GM18508 (cell line): ENCODE measurements around the gene IKZF4.

Experiments used
- ATAC-seq: cut with Tn5 transposase; IDR thresholded peaks from one replicate; pipeline ENCODE4 v1.9.1; 2021; ENCODE audit warnings: moderate number of reproducible peaks; ENCODE audit not compliant: insufficient read depth, unreplicated experiment

Gene IKZF4

DNA sequence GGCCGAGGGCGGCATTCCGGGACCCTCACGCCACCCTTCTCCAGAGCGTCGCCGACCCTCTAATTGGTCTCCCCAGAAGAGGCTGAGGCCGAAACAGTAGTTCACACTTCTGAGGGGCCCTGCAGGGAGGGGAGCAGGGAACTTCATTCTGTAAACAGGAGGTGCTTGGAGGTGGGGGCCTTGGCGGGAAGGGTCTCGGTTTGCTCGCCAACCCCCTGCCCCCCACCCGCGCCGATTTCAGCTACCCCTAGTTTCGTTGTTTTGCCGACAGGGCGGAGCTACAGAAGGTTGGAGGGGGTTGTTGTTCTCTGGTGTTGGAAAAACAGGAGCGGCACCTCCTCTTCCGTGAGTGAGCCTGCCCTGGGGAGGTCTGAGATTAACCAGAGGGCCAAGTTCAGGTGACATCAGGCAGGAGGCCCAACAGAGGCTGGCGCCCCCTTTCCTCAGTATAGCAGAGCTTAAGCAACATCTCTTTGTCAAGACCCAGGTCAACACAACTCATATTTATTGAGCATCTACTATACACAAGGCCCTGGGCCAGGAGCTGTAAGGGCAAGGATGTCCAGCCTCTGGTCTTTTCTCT lies 59.8 kb downstream of the IKZF4 start:
- ATAC-seq: no peak

GRCh38 chr12:56081393-56082347 lies 60.8 kb downstream of the IKZF4 start:
- ATAC-seq: no peak

GRCh38 chr12:56082382-56082781 lies 61.5 kb downstream of the IKZF4 start:
- no peak for ATAC-seq

DNA sequence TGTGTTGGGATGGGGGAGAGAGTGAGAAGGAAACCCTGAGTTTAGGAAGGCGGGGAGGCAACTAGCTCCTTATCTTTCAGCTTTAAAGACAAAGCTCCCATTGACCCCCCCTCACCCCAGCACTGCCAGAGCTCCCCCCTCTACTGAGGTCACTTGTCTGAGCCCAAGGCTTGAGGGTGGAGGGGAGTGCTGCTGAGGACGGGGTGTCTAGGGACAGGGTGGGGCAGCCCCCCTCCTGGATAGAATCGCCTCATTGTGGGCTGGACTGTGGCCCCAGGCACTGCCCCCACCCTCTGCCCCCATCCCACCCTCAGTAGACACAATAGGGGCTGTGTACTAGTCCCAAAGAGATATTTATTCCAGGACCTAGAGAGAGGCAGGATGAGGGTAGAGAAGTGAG lies 62.1 kb downstream of the IKZF4 start:
- ATAC-seq: no peak

GRCh38 chr12:56084958-56085543 lies 64.2 kb downstream of the IKZF4 start:
- ATAC-seq: no peak

DNA sequence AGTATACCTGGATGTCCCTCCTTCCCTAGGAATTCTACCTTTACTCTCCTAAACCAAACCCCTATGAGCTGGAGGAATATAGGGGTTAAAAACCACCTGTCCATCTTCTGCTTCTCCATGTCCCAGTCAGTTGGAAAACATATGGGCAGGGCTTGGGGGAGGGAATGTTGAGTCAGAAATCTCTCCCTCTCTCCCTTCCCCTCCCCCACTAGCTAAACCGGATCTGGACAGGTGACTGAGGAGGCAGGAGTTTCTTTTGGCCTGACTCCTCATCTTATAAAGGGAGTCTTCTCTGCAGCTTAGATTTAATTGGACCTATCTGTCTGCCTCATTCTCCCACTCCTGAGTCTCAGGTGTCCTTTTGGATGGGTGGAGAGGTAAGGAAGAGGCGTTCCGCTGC lies 65.3 kb downstream of the IKZF4 start:
- no peak for ATAC-seq

GRCh38 chr12:56086608-56087007 lies 65.8 kb downstream of the IKZF4 start:
- no peak for ATAC-seq

- ATAC-seq: no peak
Measured at GRCh38 chr12:56087220-56087619, 66.4 kb downstream of the IKZF4 start.
